Left renal pelvis (tissue), 4 donors: ENCODE data around the gene INPP5A. TPM values are rescaled to one million over a fixed set of nuclear protein-coding genes. Genes with fewer than 3 reads are reported as not detected.

Experiments
- DNase-seq, 4 donors: peaks; one replicate each; pipeline ENCODE4 v3.0.0-alpha.2; 2013; ENCODE audit warnings: low read depth in 4 of 4, low spot score in 3 of 4
- polyA plus RNA-seq, 4 donors: library from polyadenylated mRNA; unstranded; fragments of 120-200 nt; gene quantifications; one replicate each; pipeline ENCODE4 v1.2.1, GENCODE V29; 2013; ENCODE audit not compliant: insufficient read length in 4 of 4

INPP5A gene
- polyA plus RNA-seq, 4 donors, result 29.0 to 40.2 (median 35.5) TPM

DNA sequence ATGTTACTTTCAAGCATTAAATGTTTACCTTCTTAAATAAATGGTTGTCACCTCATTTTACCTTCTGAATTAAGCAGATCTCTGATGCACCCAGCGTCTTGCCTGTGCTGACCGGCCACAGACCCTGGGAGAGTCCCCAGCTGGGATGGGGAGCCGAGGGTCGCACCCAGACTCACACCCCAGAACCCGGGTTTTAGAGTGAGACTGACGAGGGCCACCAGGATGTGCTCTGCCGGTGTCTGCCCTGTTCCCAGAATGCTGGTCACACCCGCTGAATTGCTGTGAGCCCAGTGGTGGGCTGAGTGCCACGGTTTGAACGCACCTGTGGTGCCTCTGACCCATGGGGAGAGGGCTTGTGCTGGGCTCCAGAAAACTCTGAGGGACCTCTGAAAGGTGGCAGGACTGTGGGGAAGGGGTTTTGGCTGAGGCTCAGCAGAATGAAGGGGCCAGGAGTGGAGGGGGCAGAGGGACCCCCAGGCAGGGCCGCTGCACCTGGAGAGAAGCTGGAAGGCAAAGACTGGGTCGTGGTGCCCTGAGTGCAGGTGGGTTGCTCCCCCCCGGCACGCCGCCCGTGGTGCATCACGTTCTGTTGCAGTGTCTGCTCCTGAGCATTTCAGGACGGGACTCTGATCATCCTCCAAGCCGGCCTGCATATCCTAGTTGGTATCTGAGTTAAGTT lies 39.2 kb downstream of the INPP5A start:
- DNase-seq, result no peak

GRCh38 chr10:132577350-132578003 lies 39.9 kb downstream of the INPP5A start:
- DNase-seq, result no peak

GRCh38 chr10:132578287-132578951 lies 40.8 kb downstream of the INPP5A start:
- DNase-seq, result no peak

DNA sequence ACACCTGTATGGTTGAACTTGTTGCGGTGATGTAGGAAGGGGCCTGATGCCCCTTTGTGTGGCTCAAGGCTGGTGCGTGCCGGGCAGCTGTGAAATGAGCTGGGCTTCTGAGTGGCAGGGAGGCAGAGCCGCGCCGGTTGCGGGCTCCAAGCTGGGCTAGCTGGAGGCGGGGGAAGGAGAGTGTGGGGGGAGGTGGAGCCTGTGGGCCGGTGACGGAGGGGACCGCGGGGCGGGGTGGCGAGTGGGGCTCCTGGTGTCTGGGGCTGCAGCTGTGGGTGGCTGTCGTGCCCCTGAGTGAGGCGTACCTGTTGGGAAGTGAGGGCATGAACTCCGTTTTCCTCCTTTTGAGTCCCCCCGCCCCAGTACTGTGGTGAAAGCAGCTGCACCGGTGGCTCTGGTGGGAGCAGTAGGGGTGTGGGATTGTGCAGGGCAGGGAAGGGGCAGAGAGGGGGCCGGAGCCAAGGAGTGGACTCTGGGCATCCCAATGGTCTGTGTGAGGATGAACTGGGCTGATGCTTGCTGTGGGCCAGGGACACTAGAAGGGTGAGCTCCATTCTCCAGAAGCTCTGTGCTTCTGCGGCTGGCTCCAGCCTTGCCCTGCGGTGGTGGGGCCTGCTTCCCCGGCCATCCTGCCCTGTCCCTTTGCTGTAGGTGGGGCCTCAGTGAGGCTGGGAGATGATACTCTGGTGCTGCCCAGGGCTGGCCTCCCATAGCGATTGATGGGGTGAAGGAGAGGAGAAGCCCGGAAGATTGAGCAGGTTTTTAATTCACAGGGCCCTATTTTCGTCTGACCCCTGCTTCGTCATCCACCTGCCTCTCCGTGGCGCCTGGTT lies 41.7 kb downstream of the INPP5A start:
- no peak for DNase-seq

GRCh38 chr10:132580143-132580542 lies 42.6 kb downstream of the INPP5A start:
- DNase-seq, result no peak

GRCh38 chr10:132580617-132581016 lies 43.0 kb downstream of the INPP5A start:
- DNase-seq, result no peak

DNA sequence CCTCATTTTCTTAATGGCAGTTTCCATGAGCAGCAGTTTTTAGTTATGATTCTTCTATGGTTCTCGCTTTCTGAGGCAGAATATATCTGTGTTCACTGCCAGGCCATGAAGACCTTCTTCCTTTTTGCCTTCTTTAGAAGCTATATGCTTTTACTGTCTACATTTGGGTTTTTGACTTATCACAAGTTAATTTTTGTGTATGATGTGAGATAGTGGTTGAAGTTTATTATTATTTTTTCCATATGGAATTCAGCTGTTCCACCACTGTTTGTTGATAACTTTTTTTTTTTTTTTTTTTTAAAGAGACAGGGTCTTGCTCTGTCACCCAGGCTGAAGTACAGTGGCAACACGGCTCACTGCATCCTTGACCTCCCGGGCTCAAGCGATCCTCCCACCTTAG lies 44.5 kb downstream of the INPP5A start:
- DNase-seq, result no peak

- DNase-seq, result no peak
Observed at GRCh38 chr10:132582771-132583170, 45.2 kb downstream of the INPP5A start.

- no peak for DNase-seq
Observed at GRCh38 chr10:132583456-132583855, 45.9 kb downstream of the INPP5A start.

DNA sequence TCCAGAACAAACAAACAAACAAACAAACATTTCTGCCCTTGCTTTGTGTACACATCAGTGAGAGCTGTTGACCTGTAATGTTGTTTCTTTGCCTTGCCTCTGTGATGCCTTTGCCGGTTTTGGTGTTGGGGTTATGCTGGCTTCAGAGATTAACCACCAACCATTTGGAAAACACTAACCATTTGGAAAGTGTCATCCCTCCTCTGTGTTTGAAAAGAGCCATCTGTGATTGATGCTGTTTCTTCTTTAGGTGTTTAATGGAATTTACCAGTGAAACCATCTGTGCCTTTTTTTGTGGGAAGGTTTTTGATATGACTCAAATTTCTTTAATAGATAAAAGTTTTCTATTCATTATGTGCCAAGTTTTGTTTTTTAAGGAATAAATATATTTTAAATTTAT lies 46.5 kb downstream of the INPP5A start:
- no peak for DNase-seq

DNA sequence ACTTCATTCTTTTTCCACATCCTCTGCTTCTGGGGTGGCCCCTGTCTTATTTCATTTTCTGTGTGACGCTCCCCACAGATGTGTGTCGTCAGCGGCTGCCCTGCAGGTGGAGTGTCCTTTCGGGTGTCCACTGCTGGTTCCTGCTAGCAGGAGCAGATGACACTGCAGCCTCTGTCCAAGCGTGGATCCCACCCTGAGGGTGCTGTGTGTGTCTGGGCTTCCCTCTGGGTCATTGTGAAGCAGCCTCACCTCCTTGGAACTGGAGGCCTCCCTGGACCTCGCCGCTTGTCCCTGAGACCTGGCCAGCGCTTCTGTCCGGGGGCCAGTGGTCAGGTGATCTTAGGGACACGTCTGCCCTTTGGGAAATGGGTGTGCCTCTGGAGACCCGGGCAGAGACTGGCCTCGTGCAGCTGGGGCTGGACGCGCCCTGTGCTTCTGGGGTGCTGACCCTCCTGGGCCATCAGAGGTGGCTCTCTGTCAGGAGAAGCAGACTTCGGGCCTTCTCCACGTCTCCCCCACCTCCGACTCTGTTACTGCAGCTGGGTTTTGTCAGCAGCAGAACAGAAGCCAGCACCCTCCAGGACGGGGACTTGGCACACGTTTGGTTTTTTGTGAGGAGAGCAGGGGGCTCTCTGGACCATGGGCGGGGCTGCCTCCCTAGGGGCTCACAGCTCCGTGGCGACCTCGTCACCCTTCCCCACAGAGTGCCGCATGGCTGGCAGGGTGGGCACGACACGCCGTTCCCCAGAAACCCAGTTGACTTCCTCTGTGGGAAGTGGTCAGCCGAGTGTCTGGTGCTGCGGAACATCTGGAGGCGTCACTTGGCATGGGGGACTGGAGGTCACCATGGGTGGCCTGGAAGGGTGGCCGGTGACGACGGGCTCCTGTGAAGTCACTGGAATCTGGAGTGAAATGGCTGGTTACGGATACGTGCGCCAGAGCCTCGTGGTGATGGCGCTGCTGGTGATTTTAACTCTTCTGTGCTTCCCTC lies 48.4 kb downstream of the INPP5A start:
- no peak for DNase-seq

- no peak for DNase-seq
Observed at GRCh38 chr10:132586739-132587138, 49.2 kb downstream of the INPP5A start.

DNA sequence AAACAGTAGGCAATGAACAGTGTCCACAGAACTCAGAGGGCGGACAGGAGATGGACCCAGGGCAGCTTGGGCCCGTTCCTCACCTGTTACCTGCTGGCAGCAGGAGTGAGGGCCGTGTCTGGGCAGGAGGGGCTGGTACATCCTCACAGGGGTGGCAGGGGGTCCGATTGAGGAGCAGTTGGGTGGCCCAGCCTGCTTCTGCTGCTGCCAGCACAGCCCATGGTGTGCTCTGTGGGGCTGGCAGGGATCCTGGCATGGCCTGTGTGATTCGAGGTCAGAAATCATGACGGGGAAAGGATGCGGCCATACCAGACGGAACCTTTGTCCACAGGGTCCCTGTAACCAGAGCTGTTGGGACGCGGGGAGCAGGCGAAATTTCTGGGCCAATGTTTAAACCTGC lies 49.6 kb downstream of the INPP5A start:
- no peak for DNase-seq

DNA sequence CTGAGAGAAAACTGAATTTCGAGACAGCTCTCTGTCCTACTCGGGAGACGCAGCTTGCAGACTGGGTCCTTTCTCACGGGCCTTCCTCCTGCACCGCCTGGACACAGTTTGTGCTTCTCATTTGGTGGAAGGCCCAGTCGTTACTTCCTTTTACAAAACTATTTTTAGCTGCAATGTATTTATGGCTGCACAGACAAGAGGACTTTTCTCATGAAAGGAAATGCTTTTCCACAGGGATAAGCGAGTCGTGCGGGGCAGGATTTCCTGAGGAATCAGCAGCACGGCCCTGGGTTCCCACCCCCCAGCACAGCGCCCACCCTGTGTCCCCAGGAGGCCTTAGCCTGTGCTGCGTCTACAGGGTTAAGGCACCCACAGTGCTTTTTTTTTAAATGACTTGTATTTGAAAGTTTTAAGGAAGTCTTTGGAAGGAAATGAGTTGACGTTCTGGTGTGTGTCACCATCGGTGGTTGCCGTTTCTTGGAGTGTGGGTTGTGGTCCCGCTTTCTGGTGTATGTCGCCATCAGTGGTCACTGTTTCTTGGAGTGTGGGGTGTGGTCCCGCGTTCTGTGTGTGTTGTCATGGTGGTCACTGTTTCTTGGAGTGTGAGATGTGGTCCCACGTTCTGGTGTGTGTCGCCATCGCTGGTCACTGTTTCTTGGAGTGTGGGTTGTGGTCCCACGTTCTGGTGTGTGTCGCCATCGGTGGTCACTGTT lies 50.9 kb downstream of the INPP5A start:
- DNase-seq, result no peak

DNA sequence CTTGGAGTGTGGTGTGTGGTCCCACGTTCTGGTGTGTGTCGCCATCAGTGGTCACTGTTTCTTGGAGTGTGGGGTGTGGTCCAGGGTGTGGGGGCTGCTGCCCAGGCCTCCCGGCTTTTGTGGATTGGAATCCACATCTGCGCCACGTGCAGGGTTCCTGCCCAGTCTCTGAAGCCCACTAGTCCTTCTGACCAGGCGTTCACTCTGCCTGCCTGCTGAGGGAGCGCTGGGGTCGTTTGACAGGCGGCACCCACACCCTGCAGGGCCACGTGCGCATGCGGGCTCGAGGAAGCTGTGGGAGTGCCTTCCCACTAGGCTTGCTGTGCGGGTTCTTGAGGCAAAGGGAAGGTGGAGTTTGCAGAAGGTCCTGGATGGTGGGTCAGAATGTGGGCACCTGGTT lies 51.4 kb downstream of the INPP5A start:
- DNase-seq, result no peak

GRCh38 chr10:132589681-132590080 lies 52.1 kb downstream of the INPP5A start:
- no peak for DNase-seq

DNA sequence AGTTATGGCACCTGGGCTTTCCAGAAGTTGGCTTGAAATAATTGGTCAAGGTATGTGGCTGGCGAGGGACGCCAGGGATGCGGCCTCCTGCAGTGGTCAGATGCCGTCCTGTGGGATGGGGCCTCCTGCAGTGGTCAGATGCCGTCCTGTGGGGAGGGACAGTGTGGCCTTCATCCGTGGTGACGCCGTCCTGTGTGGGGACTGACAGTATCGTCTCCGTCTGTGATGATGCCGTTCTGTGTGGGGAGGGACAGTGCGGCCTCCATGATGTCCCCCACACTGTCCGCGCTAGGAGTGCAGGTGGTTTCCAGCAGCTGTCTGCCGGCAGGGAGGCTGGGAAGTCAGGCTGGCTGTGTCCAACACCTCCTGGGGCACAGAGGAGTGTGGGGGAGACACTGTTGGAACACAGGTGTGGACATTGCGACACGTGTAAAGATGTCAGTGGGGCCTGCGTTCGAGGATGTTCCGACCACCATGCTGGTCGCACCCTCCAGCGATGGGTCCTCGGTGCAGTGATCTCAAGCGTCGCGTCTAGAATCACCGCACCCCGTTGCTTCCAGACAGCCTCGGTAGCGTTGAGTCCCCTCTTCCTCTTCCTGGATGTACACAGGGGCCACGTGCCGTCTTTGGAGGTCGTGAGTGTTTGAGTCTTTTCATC lies 52.6 kb downstream of the INPP5A start:
- DNase-seq, result no peak

DNA sequence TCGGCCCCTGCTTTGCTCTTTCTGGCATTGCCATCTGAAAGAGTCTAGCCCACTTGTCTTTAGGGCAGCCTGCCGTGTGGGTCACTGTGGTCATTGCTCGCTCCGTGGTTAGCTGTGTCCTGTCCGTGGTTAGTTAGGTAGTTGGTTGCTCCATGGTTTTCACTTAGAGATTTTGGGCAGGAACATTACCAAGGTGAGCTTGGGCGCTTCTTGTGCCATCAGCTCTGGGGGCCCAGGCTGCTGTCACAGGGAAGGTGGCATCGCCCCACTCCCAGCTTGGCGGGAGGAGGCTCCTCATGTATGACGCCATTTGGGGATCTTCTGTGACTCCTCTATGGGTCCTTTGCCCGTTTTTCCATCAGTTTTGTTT lies 53.1 kb downstream of the INPP5A start:
- DNase-seq, result no peak
